AG10803 (cell line): ENCODE data around the gene RPH3AL.

Experiments used
- DNase-seq: peaks from one replicate; pipeline ENCODE4 v3.0.0; 2010; ENCODE audit warnings: low read depth
- H3K4me3 ChIP-seq: 2 replicates; pipeline ENCODE4 v1.5.1; 2011; ENCODE audit warnings: mild to moderate bottlenecking, low read length, control low read depth
- CTCF ChIP-seq: conservative IDR thresholded peaks from 2 replicates; pipeline ENCODE4 v1.5.1; 2011; ENCODE audit warnings: mild to moderate bottlenecking, low read length, control low read depth, inconsistent platforms

The RPH3AL gene

GRCh38 chr17:187130-187529, 165.5 kb downstream of the RPH3AL start:
- H3K4me3 ChIP-seq = no peak overlapping the region
- TF ChIP-seq CTCF = no peak
- no peak for DNase-seq

- no peak for DNase-seq
- TF ChIP-seq CTCF = no peak
- H3K4me3 ChIP-seq = no peak overlapping the region
Observed at GRCh38 chr17:185445-186138, 167.0 kb downstream of the RPH3AL start.

- H3K4me3 ChIP-seq = no peak overlapping the region
- TF ChIP-seq CTCF = no peak
- no peak for DNase-seq
Observed at GRCh38 chr17:183021-183420, 169.6 kb downstream of the RPH3AL start.

- TF ChIP-seq CTCF = no peak
- DNase-seq = no peak
- no peak overlapping the region for H3K4me3 ChIP-seq
Observed at GRCh38 chr17:182050-182751, 170.4 kb downstream of the RPH3AL start.

GRCh38 chr17:181245-182049, 171.2 kb downstream of the RPH3AL start, which contains the start of gene DOC2B:
DOC2B (minus strand) TSS chr17:181650; CDS start chr17:181479, 171 bp downstream.
- DNase-seq = peak; percentile 22
- no peak within 1 kb of the TSS for H3K4me3 ChIP-seq

More at GRCh38 chr17:181245-182049, 171.2 kb downstream of the RPH3AL start, which contains the start of gene DOC2B:
- TF ChIP-seq CTCF = no peak
